Glutamatergic neuron (in vitro differentiated cells): ENCODE results near the gene DHX35. TPM values are rescaled to one million over a fixed set of nuclear protein-coding genes. Genes with fewer than 3 reads are reported as not detected.

Source experiments
- DNase-seq: peaks from one replicate; pipeline ENCODE4 v3.0.0; 2022
- H3K27ac Mint-ChIP-seq: one replicate; pipeline ENCODE4 v1.8.0; 2020; ENCODE audit warnings: mild to moderate bottlenecking, mixed read lengths, inconsistent platforms; ENCODE audit not compliant: unreplicated experiment
- H3K27me3 Mint-ChIP-seq: one replicate; pipeline ENCODE4 v1.8.0; 2020; ENCODE audit warnings: mild to moderate bottlenecking, moderate library complexity, mixed read lengths, inconsistent platforms; ENCODE audit not compliant: unreplicated experiment
- H3K36me3 Mint-ChIP-seq: one replicate; pipeline ENCODE4 v1.8.0; 2020; ENCODE audit warnings: mild to moderate bottlenecking, mixed read lengths, inconsistent platforms; ENCODE audit not compliant: unreplicated experiment
- H3K4me1 Mint-ChIP-seq: one replicate; pipeline ENCODE4 v1.8.0; 2020; ENCODE audit warnings: mild to moderate bottlenecking, low read depth, mixed read lengths, inconsistent platforms; ENCODE audit not compliant: unreplicated experiment
- H3K4me3 Mint-ChIP-seq: one replicate; pipeline ENCODE4 v1.8.0; 2020; ENCODE audit warnings: mild to moderate bottlenecking, mixed read lengths, inconsistent platforms; ENCODE audit not compliant: unreplicated experiment
- H3K9me3 Mint-ChIP-seq: one replicate; pipeline ENCODE4 v1.8.0; 2020; ENCODE audit warnings: mild to moderate bottlenecking, moderate library complexity, mixed read lengths, inconsistent platforms; ENCODE audit not compliant: unreplicated experiment
- total RNA-seq: library from RNA; stranded (reverse); fragmentation: NEBNext Ultra II Directional; extraction: Animal tissue kit (Norgen Biotek cat#: 25700); gene quantifications from one replicate; pipeline ENCODE4 v1.2.1, GENCODE V29; 2021; ENCODE audit not compliant: unreplicated experiment
- TF ChIP-seq, protein P1 (sequence below): fragments of 200-600 bp; sonication (generic); IDR thresholded peaks from one replicate; pipeline ENCODE4 v1.5.0; 2021; ENCODE audit not compliant: partially characterized antibody, unreplicated experiment

The DHX35 gene
- total RNA-seq, 1 donor from 2014 or later = 12.0 TPM

DNA sequence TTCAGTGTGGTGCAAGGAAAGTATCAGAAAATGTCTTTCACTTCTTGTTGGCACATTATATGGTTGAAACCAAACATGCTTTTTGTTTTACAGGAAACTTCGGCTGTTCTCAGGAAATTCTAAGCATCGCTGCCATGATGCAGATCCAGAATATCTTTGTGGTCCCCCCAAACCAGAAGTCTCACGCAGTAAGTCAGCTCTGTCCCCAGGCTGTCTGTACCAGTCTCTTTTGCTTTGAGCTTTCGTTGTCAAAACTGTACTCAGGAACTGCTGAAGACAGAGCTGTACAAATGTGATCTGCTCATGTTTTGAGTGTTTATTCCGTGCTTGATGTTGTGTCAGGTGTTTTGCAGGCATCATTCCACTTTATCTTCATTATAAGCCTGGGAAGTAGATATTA lies 59.6 kb downstream of the DHX35 start:
- Mint-ChIP-seq H3K27ac (no peak overlapping the region), H3K4me3 (no peak overlapping the region), H3K27me3 (peaks cover 6% of the 10 kb centered on the region), H3K36me3 (no peaks in the 10 kb centered on the region), H3K4me1 (no peaks in the 10 kb centered on the region), H3K9me3 (peaks cover 2% of the 10 kb centered on the region)
- TF ChIP-seq, protein P1, sequence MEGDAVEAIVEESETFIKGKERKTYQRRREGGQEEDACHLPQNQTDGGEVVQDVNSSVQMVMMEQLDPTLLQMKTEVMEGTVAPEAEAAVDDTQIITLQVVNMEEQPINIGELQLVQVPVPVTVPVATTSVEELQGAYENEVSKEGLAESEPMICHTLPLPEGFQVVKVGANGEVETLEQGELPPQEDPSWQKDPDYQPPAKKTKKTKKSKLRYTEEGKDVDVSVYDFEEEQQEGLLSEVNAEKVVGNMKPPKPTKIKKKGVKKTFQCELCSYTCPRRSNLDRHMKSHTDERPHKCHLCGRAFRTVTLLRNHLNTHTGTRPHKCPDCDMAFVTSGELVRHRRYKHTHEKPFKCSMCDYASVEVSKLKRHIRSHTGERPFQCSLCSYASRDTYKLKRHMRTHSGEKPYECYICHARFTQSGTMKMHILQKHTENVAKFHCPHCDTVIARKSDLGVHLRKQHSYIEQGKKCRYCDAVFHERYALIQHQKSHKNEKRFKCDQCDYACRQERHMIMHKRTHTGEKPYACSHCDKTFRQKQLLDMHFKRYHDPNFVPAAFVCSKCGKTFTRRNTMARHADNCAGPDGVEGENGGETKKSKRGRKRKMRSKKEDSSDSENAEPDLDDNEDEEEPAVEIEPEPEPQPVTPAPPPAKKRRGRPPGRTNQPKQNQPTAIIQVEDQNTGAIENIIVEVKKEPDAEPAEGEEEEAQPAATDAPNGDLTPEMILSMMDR = no peak
- DNase-seq = no peak

DNA sequence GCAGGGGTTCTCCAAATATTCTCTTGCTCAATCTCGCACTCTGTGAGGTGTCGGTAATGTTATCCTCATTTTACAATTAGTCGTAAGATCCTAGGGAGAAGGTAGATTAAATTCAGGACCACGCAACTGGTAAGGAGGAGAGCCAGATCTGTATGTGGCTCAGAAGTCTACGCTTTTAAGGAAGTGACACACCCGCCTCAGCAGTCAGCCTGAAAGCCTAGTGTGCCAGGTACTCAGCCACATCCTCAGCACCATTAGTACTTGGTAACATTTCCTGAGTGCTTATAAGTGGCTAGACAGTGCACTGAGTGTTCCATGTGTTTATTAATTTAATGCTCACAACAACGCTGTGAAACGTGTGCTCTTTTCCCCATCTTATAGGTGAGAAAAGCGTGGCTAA lies 63.7 kb downstream of the DHX35 start:
- H3K9me3 Mint-ChIP-seq = no peaks in the 10 kb centered on the region
- DNase-seq = no peak
- TF ChIP-seq, protein P1 = no peak
- no peak overlapping the region for H3K4me3 Mint-ChIP-seq
- H3K4me1 Mint-ChIP-seq = no peaks in the 10 kb centered on the region
- no peak overlapping the region for H3K27ac Mint-ChIP-seq
- H3K36me3 Mint-ChIP-seq = no peaks in the 10 kb centered on the region
- peaks cover 3% of the 10 kb centered on the region for H3K27me3 Mint-ChIP-seq

GRCh38 chr20:39029364-39029763 lies 67.2 kb downstream of the DHX35 start:
- H3K4me1 Mint-ChIP-seq = no peaks in the 10 kb centered on the region
- TF ChIP-seq, protein P1 = no peak
- peaks cover 3% of the 10 kb centered on the region for H3K27me3 Mint-ChIP-seq
- no peak for DNase-seq
- H3K9me3 Mint-ChIP-seq = no peaks in the 10 kb centered on the region
- H3K36me3 Mint-ChIP-seq = no peaks in the 10 kb centered on the region
- H3K27ac Mint-ChIP-seq = no peak overlapping the region
- no peak overlapping the region for H3K4me3 Mint-ChIP-seq

DNA sequence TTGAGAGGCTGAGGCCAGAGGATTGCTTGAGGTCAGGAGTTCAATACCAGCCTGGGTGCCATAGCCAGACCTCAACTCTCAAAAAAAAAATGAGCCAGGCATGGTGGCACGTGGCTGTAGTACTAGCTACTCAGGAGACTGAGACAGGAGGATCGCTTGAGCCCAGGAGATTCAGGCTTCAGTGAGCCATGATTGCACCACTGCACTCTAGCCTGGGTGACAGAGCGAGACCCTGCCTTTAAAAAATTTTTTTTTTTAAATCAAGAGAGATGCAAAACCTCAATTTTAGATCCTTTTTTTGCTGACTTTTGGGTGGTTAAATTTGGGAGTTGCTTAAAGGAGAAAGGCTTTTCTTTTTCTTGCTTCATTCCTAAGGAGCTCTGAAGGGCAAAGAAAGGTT lies 70.9 kb downstream of the DHX35 start:
- TF ChIP-seq, protein P1 = no peak
- Mint-ChIP-seq H3K4me1 (no peaks in the 10 kb centered on the region), H3K27me3 (peaks cover 3% of the 10 kb centered on the region), H3K36me3 (no peaks in the 10 kb centered on the region), H3K4me3 (no peak overlapping the region), H3K27ac (no peak overlapping the region), H3K9me3 (no peaks in the 10 kb centered on the region)
- DNase-seq = no peak

DNA sequence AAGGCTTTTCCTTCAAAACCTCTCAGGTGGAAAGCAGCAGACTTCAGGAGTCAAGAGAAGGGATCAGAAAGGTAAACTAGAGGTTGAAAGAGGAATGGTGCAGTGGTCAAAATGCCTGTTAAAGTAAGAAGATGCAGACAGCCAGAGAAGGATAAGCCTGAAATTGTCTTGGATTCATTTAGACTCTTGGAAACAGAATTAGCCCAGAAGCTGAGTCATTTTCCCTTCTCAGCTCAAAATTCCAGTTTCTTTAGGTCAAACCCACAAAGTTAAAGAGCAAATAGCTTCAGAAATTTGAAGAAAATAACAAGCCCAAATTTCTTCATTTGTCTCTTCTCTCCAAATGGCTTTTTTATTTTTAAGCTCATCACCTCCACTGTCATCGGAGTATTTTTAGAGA lies 73.9 kb downstream of the DHX35 start:
- Mint-ChIP-seq H3K27me3 (peaks cover 3% of the 10 kb centered on the region), H3K27ac (no peak overlapping the region), H3K4me1 (peaks cover 1% of the 10 kb centered on the region), H3K4me3 (no peak overlapping the region), H3K36me3 (no peaks in the 10 kb centered on the region), H3K9me3 (no peaks in the 10 kb centered on the region)
- TF ChIP-seq, protein P1 = no peak
- no peak for DNase-seq
